ENCODE measurements around the gene HOXB7. TPM values are rescaled to one million over a fixed set of nuclear protein-coding genes. Genes with fewer than 3 reads are reported as not detected.

The HOXB7 gene
- total RNA-seq, 1 donor from 2014 or later, result 3.6 TPM

GRCh38 chr17:48571024-48571818 is 39.6 kb downstream of the HOXB7 start:
- H3K4me3 Mint-ChIP-seq (ENCODE audit: unreplicated experiment), result peak overlapping the region; percentile 47
- peaks cover 25% of the 10 kb centered on the region for H3K27me3 Mint-ChIP-seq (ENCODE audit: unreplicated experiment)
- H3K36me3 Mint-ChIP-seq (ENCODE audit: low read depth, unreplicated experiment), result peaks cover 6% of the 10 kb centered on the region
- no peak for DNase-seq (ENCODE audit: low spot score)
- H3K27ac Mint-ChIP-seq (ENCODE audit: unreplicated experiment), result peak overlapping the region; percentile 11
- TF ChIP-seq CTCF (IDR thresholded peaks at IDR 0.05; ENCODE audit: unreplicated experiment), result no peak
- no peaks in the 10 kb centered on the region for H3K9me3 Mint-ChIP-seq (ENCODE audit: unreplicated experiment)
- H3K4me1 Mint-ChIP-seq (ENCODE audit: unreplicated experiment), result peaks cover 57% of the 10 kb centered on the region

GRCh38 chr17:48570325-48571023 is 40.3 kb downstream of the HOXB7 start:
- Mint-ChIP-seq H3K27ac (ENCODE audit: unreplicated experiment) (peak overlapping the region; percentile 80), H3K27me3 (ENCODE audit: unreplicated experiment) (peaks cover 25% of the 10 kb centered on the region)

GRCh38 chr17:48569674-48570324 is 41.0 kb downstream of the HOXB7 start:
- Mint-ChIP-seq H3K4me3 (ENCODE audit: unreplicated experiment) (peak overlapping the region; percentile 77), H3K27ac (ENCODE audit: unreplicated experiment) (peak overlapping the region; percentile 80), H3K36me3 (ENCODE audit: low read depth, unreplicated experiment) (peaks cover 6% of the 10 kb centered on the region), H3K4me1 (ENCODE audit: unreplicated experiment) (peaks cover 52% of the 10 kb centered on the region), H3K27me3 (ENCODE audit: unreplicated experiment) (peaks cover 27% of the 10 kb centered on the region), H3K9me3 (ENCODE audit: unreplicated experiment) (no peaks in the 10 kb centered on the region)
- DNase-seq (ENCODE audit: low spot score), result no peak
- TF ChIP-seq CTCF (IDR thresholded peaks at IDR 0.05; ENCODE audit: unreplicated experiment), result no peak

More at GRCh38 chr17:48570325-48571023, 40.3 kb downstream of the HOXB7 start:
- Mint-ChIP-seq H3K4me1 (ENCODE audit: unreplicated experiment) (peaks cover 52% of the 10 kb centered on the region), H3K4me3 (ENCODE audit: unreplicated experiment) (peak overlapping the region; percentile 59), H3K9me3 (ENCODE audit: unreplicated experiment) (no peaks in the 10 kb centered on the region), H3K36me3 (ENCODE audit: low read depth, unreplicated experiment) (peaks cover 6% of the 10 kb centered on the region)
- DNase-seq (ENCODE audit: low spot score), result no peak
- no peak for TF ChIP-seq CTCF (IDR thresholded peaks at IDR 0.05; ENCODE audit: unreplicated experiment)

GRCh38 chr17:48569240-48569582 is 41.6 kb downstream of the HOXB7 start:
- H3K36me3 Mint-ChIP-seq (ENCODE audit: low read depth, unreplicated experiment), result peaks cover 6% of the 10 kb centered on the region
- no peaks in the 10 kb centered on the region for H3K9me3 Mint-ChIP-seq (ENCODE audit: unreplicated experiment)
- peak overlapping the region; percentile 44 for H3K27ac Mint-ChIP-seq (ENCODE audit: unreplicated experiment)
- peaks cover 51% of the 10 kb centered on the region for H3K4me1 Mint-ChIP-seq (ENCODE audit: unreplicated experiment)
- peak overlapping the region; percentile 77 for H3K4me3 Mint-ChIP-seq (ENCODE audit: unreplicated experiment)
- DNase-seq (ENCODE audit: low spot score), result no peak
- no peak for TF ChIP-seq CTCF (IDR thresholded peaks at IDR 0.05; ENCODE audit: unreplicated experiment)
- peaks cover 25% of the 10 kb centered on the region for H3K27me3 Mint-ChIP-seq (ENCODE audit: unreplicated experiment)

All from endothelial cell (in vitro differentiated cells).